Stimulated activated CD8-positive, alpha-beta memory T cell treated with anti-CD3 and anti-CD28 coated beads, Interleukin-15, amount 100 ng/mL, for 24 hours (primary cell): Measurements from ENCODE around the gene FAM120B.
"Not testable (repeated sequence)": the region's sequence is repeated elsewhere in the genome, so short reads cannot be mapped to it uniquely, and the experiment has no call there.

Experiments used
- DNase-seq: peaks from one replicate; pipeline ENCODE4 v3.0.0-alpha.2; 2020; ENCODE audit warnings: low read depth

The FAM120B gene

DNA sequence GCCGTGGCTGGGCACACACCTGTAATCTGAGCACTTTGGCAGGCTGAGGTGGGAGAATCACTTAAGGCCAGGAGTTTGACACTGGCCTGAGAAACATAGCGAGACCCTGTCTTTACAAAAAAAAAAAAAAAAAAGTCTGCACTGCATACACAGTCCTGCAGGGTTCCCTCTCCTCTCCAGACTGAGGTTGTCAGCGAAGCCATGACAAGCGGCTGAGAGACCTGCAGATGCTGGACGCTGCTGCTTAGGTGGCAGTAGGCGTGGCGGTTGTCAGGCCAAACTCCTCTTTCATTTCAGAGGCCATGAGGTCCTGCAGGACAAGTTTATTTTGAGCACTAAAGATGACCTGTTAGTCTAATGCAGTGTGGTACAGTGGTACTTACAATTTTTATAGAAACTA is 86.5 kb downstream of the FAM120B start:
- no peak for DNase-seq

GRCh38 chr6:170393807-170394399 is 87.3 kb downstream of the FAM120B start:
- no peak for DNase-seq

GRCh38 chr6:170394980-170395379 is 88.4 kb downstream of the FAM120B start:
- no peak for DNase-seq

DNA sequence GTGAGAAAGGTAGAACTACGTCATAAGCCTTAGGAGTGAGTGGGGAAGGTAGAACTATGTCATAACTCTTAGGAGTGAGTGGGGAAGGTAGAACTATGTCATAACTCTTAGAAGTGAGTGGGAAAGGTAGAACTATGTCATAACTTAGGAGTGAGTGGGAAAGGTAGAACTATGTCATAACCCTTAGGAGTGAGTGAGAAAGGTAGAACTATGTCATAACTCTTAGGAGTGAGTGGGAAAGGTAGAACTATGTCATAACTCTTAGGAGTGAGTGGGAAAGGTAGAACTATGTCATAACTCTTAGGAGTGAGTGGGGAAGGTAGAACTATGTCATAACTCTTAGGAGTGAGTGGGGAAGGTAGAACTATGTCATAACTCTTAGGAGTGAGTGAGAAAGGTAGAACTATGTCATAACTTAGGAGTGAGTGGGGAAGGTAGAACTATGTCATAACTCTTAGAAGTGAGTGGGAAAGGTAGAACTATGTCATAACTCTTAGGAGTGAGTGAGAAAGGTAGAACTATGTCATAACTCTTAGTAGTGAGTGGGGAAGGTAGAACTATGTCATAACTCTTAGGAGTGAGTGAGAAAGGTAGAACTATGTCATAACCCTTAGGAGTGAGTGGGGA is 92.3 kb downstream of the FAM120B start:
- DNase-seq = not testable (repeated sequence)

DNA sequence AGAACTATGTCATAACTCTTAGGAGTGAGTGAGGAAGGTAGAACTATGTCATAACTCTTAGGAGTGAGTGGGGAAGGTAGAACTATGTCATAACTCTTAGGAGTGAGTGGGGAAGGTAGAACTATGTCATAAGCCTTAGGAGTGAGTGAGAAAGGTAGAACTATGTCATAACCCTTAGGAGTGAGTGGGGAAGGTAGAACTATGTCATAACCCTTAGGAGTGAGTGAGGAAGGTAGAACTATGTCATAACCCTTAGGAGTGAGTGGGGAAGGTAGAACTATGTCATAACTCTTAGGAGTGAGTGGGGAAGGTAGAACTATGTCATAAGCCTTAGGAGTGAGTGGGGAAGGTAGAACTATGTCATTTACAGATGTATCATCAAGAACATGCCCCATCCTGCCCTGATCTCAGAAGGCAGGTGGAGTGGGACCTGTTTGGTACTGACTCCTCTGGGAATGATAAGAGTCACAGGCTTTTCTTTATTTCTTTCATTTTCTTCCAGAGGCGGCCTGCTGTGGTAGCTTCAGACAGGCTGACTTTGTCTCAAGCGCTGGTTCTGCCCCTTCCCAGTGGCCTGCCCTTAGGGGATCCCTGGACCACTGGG is 93.5 kb downstream of the FAM120B start:
- not testable (repeated sequence) for DNase-seq

GRCh38 chr6:170402318-170403040 is 95.9 kb downstream of the FAM120B start:
- DNase-seq = no peak

DNA sequence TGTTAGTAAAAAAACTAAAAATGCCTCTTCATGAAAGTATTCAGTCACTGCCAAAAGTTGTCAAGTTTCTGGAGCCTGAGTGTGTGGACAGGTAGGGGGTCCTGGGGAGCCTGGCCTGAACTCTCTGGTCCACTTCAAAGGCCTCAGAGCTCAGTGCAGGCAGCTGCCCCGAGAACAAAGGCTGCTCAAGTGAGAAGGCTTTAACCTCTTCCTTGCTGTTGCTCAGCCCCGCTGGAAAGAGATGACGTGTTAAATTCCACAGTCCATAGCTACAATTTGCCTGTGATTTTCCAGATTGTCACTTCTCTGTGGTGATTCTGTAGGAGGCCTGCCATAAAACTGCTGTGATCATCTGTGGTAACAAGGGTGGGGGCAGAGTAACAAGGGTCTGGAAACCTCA is 96.9 kb downstream of the FAM120B start:
- no peak for DNase-seq

DNA sequence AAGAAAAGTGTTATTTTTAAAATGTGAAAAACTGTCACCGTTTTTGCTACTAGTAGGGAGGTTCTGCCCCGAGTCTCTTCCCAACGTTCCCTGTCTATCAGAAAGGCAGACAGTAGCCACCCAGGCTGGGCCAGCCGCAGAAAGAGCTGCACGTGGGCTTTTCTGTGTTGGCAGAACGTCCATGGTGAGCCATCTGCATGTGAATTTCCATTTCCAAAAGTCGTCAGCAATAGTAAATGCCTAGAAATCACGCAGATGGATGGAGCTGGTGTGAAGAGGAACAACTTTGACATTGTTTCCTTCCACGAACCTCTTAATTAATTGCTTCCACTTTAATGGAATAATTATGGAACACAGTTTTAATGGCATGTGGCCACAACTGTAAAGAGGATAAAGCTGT is 97.5 kb downstream of the FAM120B start:
- no peak for DNase-seq

DNA sequence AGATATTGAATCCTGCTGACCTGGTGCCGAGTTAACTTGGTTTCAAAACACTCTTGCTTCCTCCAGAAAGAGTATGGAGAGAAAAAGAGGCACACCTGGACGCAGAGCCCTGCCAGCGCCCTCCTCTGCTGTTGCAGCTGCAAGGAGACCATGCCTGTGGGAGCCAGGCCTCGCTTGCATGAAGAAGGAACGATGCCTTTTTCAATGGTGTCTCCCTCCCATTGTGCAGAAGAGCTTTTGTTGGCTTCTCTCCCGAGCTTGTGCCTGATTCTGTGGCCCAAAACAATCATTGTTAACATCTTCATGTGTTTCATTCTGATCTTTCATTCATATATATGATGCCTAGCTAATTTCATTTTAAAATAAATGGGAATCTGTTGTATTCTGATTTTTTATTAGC is 98.1 kb downstream of the FAM120B start:
- DNase-seq = no peak

DNA sequence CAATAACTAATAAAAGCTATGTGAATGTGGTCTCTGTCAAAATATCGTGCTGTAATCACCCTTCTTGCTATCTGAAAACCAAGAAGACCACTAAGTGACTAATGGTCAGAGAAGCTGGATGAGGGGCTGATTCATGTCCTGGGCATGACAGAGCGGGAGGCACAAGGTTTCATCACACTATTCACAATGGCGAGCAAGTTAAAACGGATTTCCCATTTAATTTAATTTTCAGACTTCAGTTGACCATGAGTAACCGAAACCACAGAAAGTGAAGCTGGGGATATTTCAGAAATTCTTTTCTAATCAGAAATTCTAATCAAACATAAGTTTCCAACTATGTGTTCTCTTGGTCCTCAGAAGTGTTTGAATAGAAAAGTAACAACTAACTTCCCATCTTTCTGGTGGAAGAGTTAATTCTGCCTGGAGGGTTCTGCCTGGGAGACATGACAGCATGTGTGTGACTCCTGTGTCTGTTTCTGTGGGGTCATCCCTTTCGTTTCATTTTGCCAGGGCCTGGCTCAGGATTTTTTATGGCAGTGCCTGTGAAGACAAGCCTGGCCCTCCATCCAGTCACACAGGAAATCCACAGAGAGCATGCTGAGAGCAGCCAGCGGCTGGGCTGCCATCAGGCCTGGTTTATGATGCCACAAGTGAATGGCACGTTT is 98.9 kb downstream of the FAM120B start:
- DNase-seq = no peak

GRCh38 chr6:170407200-170407599 is 100.6 kb downstream of the FAM120B start:
- DNase-seq = no peak

- no peak for DNase-seq
Measured at GRCh38 chr6:170407932-170408331, 101.4 kb downstream of the FAM120B start.

DNA sequence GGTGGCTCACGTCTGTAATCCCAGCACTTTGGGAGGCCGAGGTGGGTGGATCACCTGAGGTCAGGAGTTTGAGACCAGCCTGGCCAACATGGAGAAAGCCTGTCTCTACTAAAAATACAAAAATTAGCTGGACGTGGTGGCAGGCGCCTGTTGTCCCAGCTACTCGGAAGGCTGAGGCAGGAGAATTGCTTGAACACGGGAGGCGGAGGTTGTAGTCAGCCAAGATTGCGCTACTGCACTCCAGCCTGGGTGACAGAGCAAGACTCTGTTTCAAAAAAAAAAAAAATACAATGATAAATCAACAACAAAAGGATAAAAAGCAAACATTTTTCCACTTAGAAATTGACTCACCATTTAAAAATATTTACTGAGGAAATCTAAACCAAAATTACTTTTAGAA is 103.2 kb downstream of the FAM120B start:
- DNase-seq = not testable (repeated sequence)

DNA sequence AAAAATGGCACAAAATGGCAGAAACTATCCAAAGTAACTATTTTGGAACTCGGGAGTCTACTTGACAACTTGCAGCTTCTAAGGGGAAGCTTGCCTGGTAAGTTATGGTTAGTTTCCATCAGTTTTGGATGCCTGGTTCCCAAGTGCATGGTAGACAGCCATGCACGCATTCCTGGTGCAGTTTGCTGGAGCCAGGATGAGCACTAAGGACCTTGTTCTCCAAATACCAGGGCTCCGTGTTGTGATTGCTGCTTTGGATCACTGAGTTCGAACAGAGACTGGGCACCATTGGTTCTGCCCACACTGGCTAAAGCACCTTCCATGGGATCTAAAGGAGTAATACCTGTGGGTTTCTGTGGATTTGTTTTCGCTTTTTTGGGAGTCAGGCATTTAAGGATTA is 103.7 kb downstream of the FAM120B start:
- DNase-seq = no peak

DNA sequence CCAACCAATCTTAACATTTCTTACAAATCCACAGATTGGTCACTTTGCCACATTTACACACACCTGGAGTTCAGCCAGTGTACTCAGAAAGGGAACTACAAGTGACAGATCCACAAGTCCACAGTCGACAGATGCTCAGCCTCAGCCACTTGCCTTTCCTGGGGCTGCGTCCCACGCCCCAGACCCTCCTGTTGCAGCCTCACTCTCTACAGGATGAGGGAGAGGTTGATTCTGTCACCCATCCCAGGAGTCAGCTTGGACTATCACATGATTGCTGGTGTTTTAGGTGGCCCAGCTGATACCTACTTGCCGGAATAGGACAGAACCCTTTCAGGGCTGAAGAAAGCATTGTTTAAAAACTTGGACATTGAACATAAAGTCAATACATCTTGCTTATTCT is 108.8 kb downstream of the FAM120B start:
- DNase-seq = no peak

DNA sequence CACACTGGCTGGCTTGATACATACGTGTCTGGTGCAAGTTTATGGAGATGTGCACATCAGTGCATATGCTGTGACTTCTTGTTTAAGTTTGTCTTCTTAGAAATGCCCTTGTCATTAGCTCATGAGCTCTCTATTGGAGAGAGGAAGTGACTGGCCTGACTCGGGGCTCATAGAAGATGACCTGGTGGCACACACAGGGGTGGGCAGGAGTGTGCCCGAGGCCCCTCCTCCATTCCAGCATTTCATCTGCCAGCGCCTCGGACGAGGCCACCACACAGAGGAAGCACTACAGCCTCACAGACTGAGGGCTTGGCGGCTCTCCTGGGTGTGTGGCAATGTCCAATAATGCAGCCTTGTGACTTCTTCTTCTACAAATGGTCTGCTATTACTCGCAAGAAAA is 109.7 kb downstream of the FAM120B start:
- DNase-seq = no peak

DNA sequence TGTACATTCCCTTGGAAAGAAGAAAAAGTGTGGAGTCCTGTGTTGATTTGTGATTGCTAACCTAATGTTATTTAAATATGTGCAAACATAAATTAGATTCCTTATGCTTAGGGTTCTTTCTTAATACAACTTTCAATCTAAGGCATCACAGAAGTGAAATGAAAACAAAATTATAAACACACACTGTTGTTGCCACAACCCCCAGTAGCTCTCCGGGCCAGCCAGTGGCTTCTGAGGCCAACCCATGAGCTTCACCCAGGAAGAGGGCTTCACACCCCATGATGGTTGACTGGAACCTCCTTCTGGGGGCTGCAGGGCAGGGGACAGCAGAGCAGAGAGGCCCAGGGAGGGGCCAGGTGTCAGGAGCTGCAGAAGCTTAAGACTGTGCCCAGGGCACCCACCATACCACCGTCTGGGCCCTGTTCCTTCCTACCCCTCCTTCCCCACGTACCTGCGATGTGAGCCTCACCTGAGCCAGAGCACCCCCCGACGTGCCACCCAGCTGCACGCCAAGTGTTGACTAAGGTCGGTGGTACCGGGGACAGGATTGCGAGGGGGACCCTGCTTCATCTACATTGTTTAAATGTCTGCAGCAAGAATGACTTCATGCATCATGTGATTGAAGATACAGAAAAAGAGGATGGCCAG is 110.5 kb downstream of the FAM120B start:
- no peak for DNase-seq

- no peak for DNase-seq
Measured at GRCh38 chr6:170417881-170418280, 111.3 kb downstream of the FAM120B start.

GRCh38 chr6:170420283-170420682 is 113.7 kb downstream of the FAM120B start:
- no peak for DNase-seq

GRCh38 chr6:170420791-170421776 is 114.5 kb downstream of the FAM120B start:
- DNase-seq = no peak

GRCh38 chr6:170421921-170422320 is 115.4 kb downstream of the FAM120B start:
- DNase-seq = no peak
